Astrocyte (in vitro differentiated cells and primary cell): ENCODE data around the gene ZIC4.

Experiments used
- CTCF ChIP-seq: IDR thresholded peaks from 2 replicates; pipeline ENCODE4 v1.5.1; 2011; ENCODE audit warnings: low read depth, mild to moderate bottlenecking, inconsistent platforms, low read length, moderate library complexity; ENCODE audit not compliant: insufficient read depth
- EZH2 ChIP-seq: IDR thresholded peaks from 2 replicates; pipeline ENCODE4 v1.6.1; 2012; ENCODE audit warnings: mild to moderate bottlenecking, low read length, inconsistent platforms; ENCODE audit not compliant: insufficient read depth

GRCh38 chr3:147396712-147397046 lies 9.7 kb downstream of the ZIC4 start:
- TF ChIP-seq CTCF (no peak), EZH2 (no peak)
